ENCODE results near the gene UGDH. TPM values are rescaled to one million over a fixed set of nuclear protein-coding genes. Genes with fewer than 3 reads are reported as not detected.
"Not testable (repeated sequence)": the region's sequence is repeated elsewhere in the genome, so short reads cannot be mapped to it uniquely, and the experiment has no call there.

Gene UGDH
- total RNA-seq, 2 donors from 2014 or later: 21.8 to 39.5 TPM

GRCh38 chr4:39467464-39467863, 59.8 kb downstream of the UGDH start:
- DNase-seq (ENCODE audit: low spot score): no peak
- Mint-ChIP-seq H3K36me3 (peaks cover 9% of the 10 kb centered on the region), H3K27ac (no peak overlapping the region), H3K27me3 (no peaks in the 10 kb centered on the region), H3K4me1 (ENCODE audit: low read depth in 2 of 2) (no peaks in the 10 kb centered on the region), H3K4me3 (no peak overlapping the region), H3K9me3 (no peaks in the 10 kb centered on the region)
- no peak for ATAC-seq

DNA sequence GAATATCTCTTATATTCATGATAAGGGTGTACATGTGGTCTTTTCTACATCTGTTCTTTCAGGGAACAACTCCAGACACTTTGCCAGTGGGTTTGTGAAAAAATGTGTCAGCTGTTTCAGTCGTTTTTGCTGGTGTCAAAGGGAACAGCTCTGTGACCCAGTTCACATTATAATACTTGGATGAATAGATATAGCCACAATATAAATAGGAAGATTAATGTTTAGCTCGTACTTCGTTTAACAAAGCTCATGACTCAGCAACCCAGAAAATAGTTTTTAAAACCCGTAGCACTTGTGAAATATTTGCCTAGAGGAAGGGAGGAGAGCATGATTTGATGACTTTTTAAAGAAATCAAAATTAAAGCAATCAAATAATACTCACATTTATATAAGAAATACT, 60.5 kb downstream of the UGDH start:
- Mint-ChIP-seq H3K27ac (no peak overlapping the region), H3K9me3 (no peaks in the 10 kb centered on the region), H3K36me3 (peaks cover 9% of the 10 kb centered on the region), H3K4me1 (ENCODE audit: low read depth in 2 of 2) (no peaks in the 10 kb centered on the region), H3K4me3 (no peak overlapping the region), H3K27me3 (no peaks in the 10 kb centered on the region)
- DNase-seq (ENCODE audit: low spot score): no peak
- ATAC-seq: no peak

- Mint-ChIP-seq H3K27ac (no peak overlapping the region), H3K4me3 (no peak overlapping the region), H3K9me3 (no peaks in the 10 kb centered on the region), H3K4me1 (ENCODE audit: low read depth in 2 of 2) (no peaks in the 10 kb centered on the region), H3K27me3 (no peaks in the 10 kb centered on the region), H3K36me3 (peaks cover 9% of the 10 kb centered on the region)
- ATAC-seq: no peak
- no peak for DNase-seq (ENCODE audit: low spot score)
Observed at GRCh38 chr4:39464886-39465501, 62.2 kb downstream of the UGDH start.

DNA sequence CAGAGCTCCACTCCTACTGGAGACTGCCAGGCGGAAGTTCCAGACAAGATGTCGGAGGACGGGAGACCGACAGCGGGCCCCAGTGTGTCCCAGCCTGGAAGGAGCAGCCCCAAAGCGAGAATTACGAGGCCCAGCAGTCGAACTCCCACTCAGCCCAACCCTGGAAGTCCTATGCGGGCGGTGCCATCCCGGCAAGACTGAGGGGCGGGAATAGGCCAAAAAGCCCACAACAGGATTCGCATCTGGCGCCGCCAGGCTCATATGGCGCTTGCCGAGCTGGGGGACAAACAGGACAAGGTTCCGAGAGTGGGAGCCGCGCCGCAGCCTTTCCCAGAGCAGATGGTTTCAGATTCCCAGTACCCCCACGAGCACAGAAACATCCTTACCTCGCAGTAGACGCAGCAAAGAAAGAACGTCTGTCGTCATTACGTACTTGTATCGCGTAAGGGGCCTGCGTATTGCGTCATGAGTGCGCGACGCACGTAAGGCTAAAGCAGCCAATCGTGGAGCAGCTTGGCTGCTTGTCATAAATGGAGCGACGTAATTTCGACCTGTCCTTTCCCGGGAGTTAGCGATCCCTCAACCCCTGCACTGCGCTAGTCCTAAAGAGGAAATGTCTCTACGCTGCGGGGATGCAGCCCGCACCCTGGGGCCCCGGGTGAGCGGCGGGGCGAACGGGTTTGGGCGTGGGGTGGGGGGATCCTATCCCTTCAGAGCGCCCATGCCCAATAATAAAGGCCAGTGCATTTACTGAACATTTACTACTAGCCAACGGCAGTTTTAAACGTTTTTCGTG, 68.5 kb downstream of the UGDH start, which contains the start of the genes LIAS and RPL9:
LIAS (plus strand) TSS at position 552 of the 796 bp plus-strand sequence; CDS start at position 614, 62 bp downstream.
RPL9 (minus strand) TSS at position 418 of the 796 bp plus-strand sequence. CDS start 483 bp downstream, outside the sequence.
- peaks cover 34% of the 10 kb centered on the region for H3K36me3 Mint-ChIP-seq
- H3K27me3 Mint-ChIP-seq: no peaks in the 10 kb centered on the region

GRCh38 chr4:39458161-39458504, 69.1 kb downstream of the UGDH start:
- peak in 1 of 2 donors; percentile 0 for ATAC-seq
- peak overlapping the region; percentile 99 for H3K4me3 Mint-ChIP-seq
- peak overlapping the region; percentile 99 for H3K27ac Mint-ChIP-seq
- not testable (repeated sequence) for H3K9me3 Mint-ChIP-seq; DNase-seq (ENCODE audit: low spot score); H3K27me3 Mint-ChIP-seq
- peaks cover 22 to 47% of the 10 kb centered on the region in 2 donors for H3K4me1 Mint-ChIP-seq (ENCODE audit: low read depth in 2 of 2)
- peaks cover 40% of the 10 kb centered on the region for H3K36me3 Mint-ChIP-seq

More for the DNA sequence above, 68.5 kb downstream of the UGDH start, which contains the start of the genes LIAS and RPL9:
- Mint-ChIP-seq H3K4me1 (ENCODE audit: low read depth in 2 of 2) (peaks cover 22 to 41% of the 10 kb centered on the region in 2 donors), H3K9me3 (no peaks in the 10 kb centered on the region), H3K27ac (peak within 1 kb of the TSS; percentile 99), H3K4me3 (peak within 1 kb of the TSS; percentile 99)
- ATAC-seq (peak; percentile 96), DNase-seq (ENCODE audit: low spot score) (peak; percentile 94)

GRCh38 chr4:39456946-39457763, 70.1 kb downstream of the UGDH start:
- Mint-ChIP-seq H3K4me1 (ENCODE audit: low read depth in 2 of 2) (peaks cover 24 to 55% of the 10 kb centered on the region in 2 donors), H3K36me3 (peaks cover 50% of the 10 kb centered on the region), H3K9me3 (no peaks in the 10 kb centered on the region), H3K27ac (peak overlapping the region; percentile 99), H3K4me3 (peak overlapping the region; percentile 99), H3K27me3 (no peaks in the 10 kb centered on the region)
- no peak for DNase-seq (ENCODE audit: low spot score)
- ATAC-seq: no peak

DNA sequence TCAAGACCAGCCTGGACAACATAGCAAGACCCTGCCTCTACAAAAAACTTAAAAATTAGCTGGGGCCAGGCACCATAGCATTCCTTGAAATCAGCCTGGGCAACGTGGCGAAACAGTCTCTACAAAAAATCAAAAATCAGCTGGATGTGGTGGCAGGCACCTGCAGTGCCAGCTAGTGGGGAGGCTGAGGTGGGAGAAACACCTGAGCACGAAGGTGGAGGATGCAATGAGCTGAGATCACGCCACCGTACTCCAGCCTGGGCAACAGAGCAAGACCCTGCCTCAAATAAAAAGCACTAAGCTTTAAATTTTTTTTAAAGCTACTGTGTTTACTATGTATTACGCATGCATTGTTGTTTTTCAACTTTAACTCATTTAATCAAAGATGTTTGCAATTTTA, 71.8 kb downstream of the UGDH start:
- DNase-seq (ENCODE audit: low spot score) (no peak), ATAC-seq (no peak)
- peaks cover 59% of the 10 kb centered on the region for H3K36me3 Mint-ChIP-seq
- no peak overlapping the region for H3K27ac Mint-ChIP-seq
- no peaks in the 10 kb centered on the region for H3K9me3 Mint-ChIP-seq
- peaks cover 30 to 58% of the 10 kb centered on the region in 2 donors for H3K4me1 Mint-ChIP-seq (ENCODE audit: low read depth in 2 of 2)
- H3K4me3 Mint-ChIP-seq: peak overlapping the region; percentile 99
- H3K27me3 Mint-ChIP-seq: no peaks in the 10 kb centered on the region

DNA sequence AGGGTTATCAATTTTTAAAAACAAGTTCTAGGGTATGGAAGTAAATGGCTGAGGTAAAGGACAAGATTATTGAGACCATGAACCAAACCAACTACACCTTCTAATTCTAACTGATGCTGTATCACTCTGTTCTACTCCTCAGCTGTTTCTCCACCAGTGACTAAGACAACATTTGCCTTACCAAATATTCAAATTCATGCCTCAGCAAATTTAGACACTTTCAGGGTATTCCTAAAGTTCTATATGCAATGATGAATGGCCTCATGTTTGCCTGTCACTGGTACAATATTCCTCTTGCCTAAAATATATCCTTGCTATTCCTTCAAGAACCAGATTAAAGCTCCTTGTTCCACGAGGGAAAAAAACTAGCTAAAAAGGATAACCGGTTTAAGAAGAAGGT, 73.5 kb downstream of the UGDH start:
- Mint-ChIP-seq H3K27ac (peak overlapping the region; percentile 14 to 50), H3K36me3 (peaks cover 59% of the 10 kb centered on the region)

DNA sequence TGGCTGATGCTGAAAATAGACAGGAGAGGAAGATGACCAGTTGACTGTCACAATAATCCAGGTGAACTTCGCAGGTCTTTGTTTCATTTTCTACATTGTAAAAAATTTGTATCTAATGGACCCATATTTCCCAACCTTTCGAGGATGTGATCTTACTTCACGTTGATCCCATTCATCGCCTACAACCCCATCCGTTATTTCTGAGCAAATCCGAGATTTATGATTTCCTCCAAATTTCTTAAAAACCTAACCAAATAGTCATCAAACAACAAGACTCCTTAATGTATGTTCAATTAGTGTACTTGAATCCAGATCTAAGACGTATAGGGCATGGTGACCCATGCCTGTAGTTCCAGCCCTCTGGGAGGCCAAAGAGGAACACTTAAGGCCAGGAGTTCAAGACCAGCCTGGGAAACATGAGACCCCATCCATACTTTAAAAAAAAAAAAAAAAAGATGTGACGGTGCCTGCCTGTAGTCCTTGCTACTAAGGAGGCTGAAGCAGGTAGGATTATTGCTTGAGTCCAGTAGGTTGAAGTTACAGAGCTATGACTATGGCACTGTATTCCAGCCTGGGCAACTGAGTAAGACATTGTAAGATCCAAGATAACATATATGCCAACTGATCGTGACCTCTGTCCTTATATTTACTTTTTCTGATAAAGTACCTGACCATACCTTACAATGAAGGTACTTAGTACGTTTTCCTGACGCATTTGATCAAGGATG, 74.2 kb downstream of the UGDH start:
- peaks cover 25 to 48% of the 10 kb centered on the region in 2 donors for H3K4me1 Mint-ChIP-seq (ENCODE audit: low read depth in 2 of 2)
- ATAC-seq (no peak), DNase-seq (ENCODE audit: low spot score) (no peak)
- H3K36me3 Mint-ChIP-seq: peaks cover 55% of the 10 kb centered on the region
- no peaks in the 10 kb centered on the region for H3K27me3 Mint-ChIP-seq
- H3K4me3 Mint-ChIP-seq: no peak overlapping the region
- no peaks in the 10 kb centered on the region for H3K9me3 Mint-ChIP-seq
- no peak overlapping the region for H3K27ac Mint-ChIP-seq

More for the DNA sequence above, 73.5 kb downstream of the UGDH start:
- ATAC-seq: no peak
- DNase-seq (ENCODE audit: low spot score): no peak
- Mint-ChIP-seq H3K4me3 (no peak overlapping the region), H3K27me3 (no peaks in the 10 kb centered on the region), H3K9me3 (no peaks in the 10 kb centered on the region), H3K4me1 (ENCODE audit: low read depth in 2 of 2) (peaks cover 27 to 52% of the 10 kb centered on the region in 2 donors)

- DNase-seq (ENCODE audit: low spot score) (no peak), ATAC-seq (no peak)
- H3K4me1 Mint-ChIP-seq (ENCODE audit: low read depth in 2 of 2): peaks cover 19 to 40% of the 10 kb centered on the region in 2 donors
- no peak overlapping the region for H3K4me3 Mint-ChIP-seq
- no peaks in the 10 kb centered on the region for H3K27me3 Mint-ChIP-seq
- peaks cover 47% of the 10 kb centered on the region for H3K36me3 Mint-ChIP-seq
- H3K9me3 Mint-ChIP-seq: no peaks in the 10 kb centered on the region
- H3K27ac Mint-ChIP-seq: no peak overlapping the region
Observed at GRCh38 chr4:39452153-39452859, 74.9 kb downstream of the UGDH start.

GRCh38 chr4:39451423-39452023, 75.7 kb downstream of the UGDH start:
- no peaks in the 10 kb centered on the region for H3K27me3 Mint-ChIP-seq
- peak overlapping the region; percentile 1 to 59 for H3K27ac Mint-ChIP-seq
- H3K4me1 Mint-ChIP-seq (ENCODE audit: low read depth in 2 of 2): peaks cover 17 to 33% of the 10 kb centered on the region in 2 donors
- no peak for DNase-seq (ENCODE audit: low spot score)
- peaks cover 40% of the 10 kb centered on the region for H3K36me3 Mint-ChIP-seq
- no peak overlapping the region for H3K4me3 Mint-ChIP-seq
- H3K9me3 Mint-ChIP-seq: no peaks in the 10 kb centered on the region
- no peak for ATAC-seq

DNA sequence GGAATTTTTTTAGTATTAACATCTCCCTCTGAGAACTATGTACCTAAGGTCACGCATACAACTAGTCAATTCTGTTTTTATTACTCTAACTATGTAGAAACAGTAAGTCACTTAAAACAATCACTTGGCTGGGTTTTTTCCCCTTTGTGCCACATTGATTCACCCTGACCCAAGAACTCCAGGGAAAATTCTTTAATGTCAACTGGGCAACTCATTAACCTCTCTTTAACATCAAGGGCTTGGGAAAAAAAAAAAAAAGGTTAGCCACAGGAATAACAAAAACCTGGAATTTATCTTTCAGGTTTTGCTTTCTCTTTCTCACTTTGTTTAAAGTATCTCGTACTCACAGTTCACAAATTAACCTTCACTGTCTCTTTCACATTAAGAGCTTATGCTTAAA, 76.6 kb downstream of the UGDH start:
- Mint-ChIP-seq H3K27ac (peak overlapping the region; percentile 1 to 59), H3K9me3 (no peaks in the 10 kb centered on the region), H3K4me1 (ENCODE audit: low read depth in 2 of 2) (peaks cover 16 to 29% of the 10 kb centered on the region in 2 donors), H3K4me3 (no peak overlapping the region), H3K27me3 (no peaks in the 10 kb centered on the region), H3K36me3 (peaks cover 33% of the 10 kb centered on the region)
- DNase-seq (ENCODE audit: low spot score) (no peak), ATAC-seq (no peak)

All from natural killer cell treated with Interleukin-12 subunit alpha and Interleukin-12 subunit beta and Interleukin-15 and Interleukin-18, amount 100 ng/mL, for 72 hours (primary cell).